IMR-90 (cell line): ENCODE results near the gene CDRT4. TPM values are rescaled to one million over a fixed set of nuclear protein-coding genes. Genes with fewer than 3 reads are reported as not detected.

Source experiments
- ATAC-seq: fragments of 200-7000 bp; cut with Tn5 transposase; 2 replicates; pipeline ENCODE4 v1.9.1; 2020; ENCODE audit warnings: low read depth, mild to moderate bottlenecking, moderate library complexity
- BruUV-seq: library from RNA; stranded (reverse); fragments of 400-500 nt; replicated peaks from 2 replicates; lab custom pipeline; 2021; lab: Mats Ljungman, UMichigan
- CTCF ChIA-PET: fragments of 300-600 bp; formaldehyde crosslinking; extraction: SDS; loops from one replicate; lab custom pipeline; 2021; ENCODE audit warnings: antibody characterized with exemption; lab: Yijun Ruan, JAX
- POLR2A ChIA-PET: fragments of 300-600 bp; sonication (Branson Sonifier 250); formaldehyde crosslinking; loops from one replicate; lab custom pipeline; 2022; ENCODE audit warnings: antibody characterized with exemption; ENCODE audit not compliant: unreplicated experiment; lab: Charles Lee
- DNase-seq: peaks from one replicate; pipeline ENCODE4 v3.0.0; 2013
- H2AFZ ChIP-seq: replicated peaks from 2 replicates; pipeline ENCODE3; 2013; ENCODE audit warnings: low read length, mild to moderate bottlenecking; ENCODE audit not compliant: poor library complexity
- H2AK5ac ChIP-seq: 2 replicates; pipeline ENCODE4 v1.6.1; 2013; ENCODE audit warnings: low read depth, low read length, inconsistent platforms
- H2AK9ac ChIP-seq: replicated peaks from 2 replicates; pipeline ENCODE3; 2013; ENCODE audit warnings: mild to moderate bottlenecking, low read depth, low read length, moderate library complexity; ENCODE audit not compliant: poor library complexity
- H2BK120ac ChIP-seq: 2 replicates; pipeline ENCODE4 v1.6.1; 2013; ENCODE audit warnings: low read depth, low read length, inconsistent platforms
- H2BK15ac ChIP-seq: 3 replicates; pipeline ENCODE4 v1.6.1; 2013; ENCODE audit warnings: low read depth, low read length, inconsistent platforms
- H2BK20ac ChIP-seq: 2 replicates; pipeline ENCODE4 v1.6.1; 2013; ENCODE audit warnings: low read depth, mild to moderate bottlenecking, inconsistent platforms, low read length, moderate library complexity
- H2BK5ac ChIP-seq: 2 replicates; pipeline ENCODE4 v1.6.1; 2013; ENCODE audit warnings: mild to moderate bottlenecking, low read depth, low read length, inconsistent platforms; ENCODE audit not compliant: poor library complexity, severe bottlenecking
- H3K14ac ChIP-seq: replicated peaks from 2 replicates; pipeline ENCODE4 v1.6.1; 2013; ENCODE audit warnings: low read depth, low read length, inconsistent platforms
- H3K18ac ChIP-seq: 2 replicates; pipeline ENCODE4 v1.6.1; 2013; ENCODE audit warnings: low read depth, low read length, control low read depth
- H3K23ac ChIP-seq: 2 replicates; pipeline ENCODE4 v1.6.1; 2013; ENCODE audit warnings: low read depth, low read length, inconsistent platforms
- H3K27ac ChIP-seq: 2 replicates; pipeline ENCODE4 v1.5.1; 2013; ENCODE audit warnings: mild to moderate bottlenecking, control low read depth, low read length; ENCODE audit not compliant: insufficient read depth
- H3K27me3 ChIP-seq: 2 replicates; pipeline ENCODE4 v1.6.1; 2013; ENCODE audit warnings: low read length; ENCODE audit not compliant: control insufficient read depth, insufficient read depth
- H3K36me3 ChIP-seq: 2 replicates; pipeline ENCODE4 v1.6.1; 2013; ENCODE audit warnings: low read length, mixed read lengths; ENCODE audit not compliant: control insufficient read depth, insufficient read depth
- H3K4ac ChIP-seq: 2 replicates; pipeline ENCODE4 v1.6.1; 2013; ENCODE audit warnings: low read depth, low read length, inconsistent platforms
- H3K4me1 ChIP-seq: 2 replicates; pipeline ENCODE4 v1.6.1; 2013; ENCODE audit warnings: low read length, mixed read lengths; ENCODE audit not compliant: control insufficient read depth, insufficient read depth
- H3K4me2 ChIP-seq: 2 replicates; pipeline ENCODE4 v1.6.1; 2013; ENCODE audit warnings: low read depth, mild to moderate bottlenecking, control low read depth, low read length, moderate library complexity
- H3K4me3 ChIP-seq: 2 replicates; pipeline ENCODE4 v1.5.1; 2013; ENCODE audit warnings: low read depth, mild to moderate bottlenecking, control low read depth, low read length, moderate library complexity; ENCODE audit not compliant: insufficient read depth
- H3K56ac ChIP-seq: 2 replicates; pipeline ENCODE4 v1.6.1; 2013; ENCODE audit warnings: low read length, inconsistent platforms; ENCODE audit not compliant: insufficient read depth; ENCODE audit errors: extremely low read depth
- H3K79me1 ChIP-seq, 2 experiments: 2 replicates each; pipeline ENCODE4 v1.6.1; 2013; ENCODE audit warnings: low read length in 2 of 2, inconsistent platforms in 1 of 2, low read depth in 1 of 2
- H3K9ac ChIP-seq: 2 replicates; pipeline ENCODE4 v1.6.1; 2013; ENCODE audit warnings: low read depth, low read length, control low read depth
- H3K9me1 ChIP-seq: 2 replicates; pipeline ENCODE4 v1.6.1; 2013; ENCODE audit warnings: low read length, inconsistent platforms; ENCODE audit not compliant: insufficient read depth
- H3K9me3 ChIP-seq: 2 replicates; pipeline ENCODE4 v1.6.1; 2013; ENCODE audit warnings: low read length; ENCODE audit not compliant: control insufficient read depth, insufficient read depth
- H4K20me1 ChIP-seq: 2 replicates; pipeline ENCODE4 v1.6.1; 2013; ENCODE audit warnings: low read length, inconsistent platforms; ENCODE audit not compliant: insufficient read depth
- H4K5ac ChIP-seq: 2 replicates; pipeline ENCODE4 v1.6.1; 2013; ENCODE audit warnings: mild to moderate bottlenecking, low read depth, low read length, control low read depth
- H4K8ac ChIP-seq, 2 experiments: 2 replicates each; pipeline ENCODE4 v1.6.1; 2013; ENCODE audit warnings: low read depth in 2 of 2, low read length in 2 of 2, control low read depth in 1 of 2, inconsistent platforms in 1 of 2
- H4K91ac ChIP-seq: 2 replicates; pipeline ENCODE4 v1.6.1; 2013; ENCODE audit warnings: low read depth, low read length, inconsistent platforms; ENCODE audit not compliant: insufficient read depth
- BHLHE40 ChIP-seq: fragments of 150-350 bp; IDR thresholded peaks from 2 replicates; pipeline ENCODE4 v1.6.1; 2016; ENCODE audit warnings: mild to moderate bottlenecking, low read depth, low read length
- MAFK ChIP-seq: IDR thresholded peaks from 2 replicates; pipeline ENCODE4 v1.6.1; 2012; ENCODE audit warnings: low read depth, low read length, improper control_type of control experiment
- RCOR1 ChIP-seq: IDR thresholded peaks from 2 replicates; pipeline ENCODE4 v1.6.1; 2012; ENCODE audit warnings: mild to moderate bottlenecking, low read length, improper control_type of control experiment; ENCODE audit not compliant: insufficient replicate concordance
- WGBS, 2 experiments: methylation state at CpG; one replicate each; pipeline versions ENCODE4 v1.1.5 to v1.1.7; 2013; ENCODE audit warnings: missing lambda C conversion rate in 2 of 2; ENCODE audit not compliant: insufficient read length in 1 of 2; ENCODE audit errors: extremely low coverage in 2 of 2; 5-methylcytosine and 5-hydroxymethylcytosine counted together
- dilution Hi-C: fragments of 300-500 bp; cut with HindIII; formaldehyde crosslinking; loops from one replicate; pipeline ENCODE4 v1.14.3; 2018; ENCODE audit warnings: low sequenced_read_pairs; ENCODE audit not compliant: unreplicated experiment
- in situ Hi-C: fragments of 300-500 bp; cut with MboI; formaldehyde crosslinking; loops from 3 replicates; pipeline ENCODE4 v1.14.3; 2019; ENCODE audit warnings: low sequenced_read_pairs, inconsistent platforms, mixed read lengths
- intact Hi-C: fragments of 100-400 bp; cut with micrococcal nuclease; formaldehyde crosslinking; loops from 2 replicates; pipeline ENCODE4 v1.10.0; 2022
- polyA plus RNA-seq, 3 experiments: library from polyadenylated mRNA; depleted of rRNA; stranded (reverse); fragments of >200 nt; gene quantifications; 2 replicates each; pipeline ENCODE4 v1.2.3, GENCODE V29; 2012; ENCODE audit warnings: low replicate concordance in 1 of 3
- total RNA-seq: library from RNA; depleted of rRNA; stranded (reverse); fragments of >200 nt; gene quantifications from 2 replicates; pipeline ENCODE4 v1.2.3, GENCODE V29; 2012

Gene CDRT4
- total and polyA plus RNA-seq, 2 of the 4 experiments (the other 2 are of a cell fraction), result 0.90 to 3.7 TPM

DNA sequence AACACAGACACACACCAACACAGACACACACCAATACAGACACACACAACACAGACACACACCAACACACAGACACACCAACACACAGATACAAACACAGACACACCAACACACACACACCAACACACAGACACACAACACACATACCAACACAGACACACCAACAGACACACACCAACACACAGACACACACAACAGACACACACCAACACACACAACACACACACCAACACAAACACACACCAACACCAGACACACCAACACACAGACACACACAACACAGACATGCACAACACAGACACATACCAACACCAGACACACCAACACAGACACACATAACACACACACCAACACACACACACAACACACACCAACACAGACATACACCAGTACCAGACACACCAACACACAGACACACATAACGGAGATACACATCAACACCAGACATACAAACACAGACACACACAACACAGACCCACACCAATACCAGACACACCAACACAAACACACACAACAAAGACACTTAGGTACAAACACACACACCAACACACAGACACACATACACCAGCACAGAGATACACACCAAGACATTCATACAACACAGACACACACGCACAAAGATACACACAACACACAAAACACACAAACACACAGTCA is 2.2 kb downstream of the CDRT4 start (continued):
- TF ChIP-seq RCOR1, result no peak

DNA sequence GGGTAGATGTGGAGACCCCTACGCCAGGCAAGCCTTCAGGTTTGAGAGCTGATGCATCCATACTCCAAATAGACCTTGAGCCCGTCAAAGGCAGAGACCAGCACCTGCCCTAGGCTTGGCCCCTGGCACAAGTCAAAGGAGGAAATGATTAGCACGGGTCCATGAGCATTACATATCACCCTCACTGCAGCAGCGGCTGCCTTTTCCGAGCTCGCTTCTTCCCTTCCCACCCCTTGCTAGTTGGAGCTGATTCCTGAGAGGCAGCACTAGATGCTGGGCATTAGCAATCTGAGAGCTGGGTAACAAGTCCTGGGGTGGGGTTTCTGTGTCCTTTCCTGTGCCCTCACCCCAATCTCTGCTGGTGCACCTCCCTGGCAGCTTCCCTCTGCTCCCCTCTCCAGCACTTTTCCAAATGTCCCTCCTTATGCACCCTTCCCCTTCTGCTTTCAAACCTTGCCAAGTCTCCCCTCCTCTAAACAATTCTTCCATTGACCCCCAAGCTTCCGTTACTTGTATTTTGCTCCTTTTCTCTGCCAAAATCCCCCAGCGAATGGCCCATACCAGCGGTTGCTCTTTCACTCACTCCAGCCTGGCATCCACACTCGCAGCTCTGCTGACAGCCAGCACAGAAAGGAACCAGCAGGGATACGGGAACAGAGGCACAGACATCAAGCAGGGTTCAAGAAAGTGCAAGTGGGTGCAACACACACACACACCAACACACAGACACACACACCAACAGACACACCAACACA is 3.0 kb downstream of the CDRT4 start:
- Histone ChIP-seq H4K91ac (peak overlapping the region; percentile 78), H3K18ac (peak overlapping the region; percentile 48), H4K8ac (peak overlapping the region in 1 of 2 experiments; percentile 65; a peak in 2 of 4 replicates), H3K36me3 (no peaks in the 10 kb centered on the region), H3K27ac (0 out of 2 replicates have a peak overlapping the region, but pooled peaks have one; percentile 6), H4K20me1 (peaks cover 6% of the 10 kb centered on the region; the same call in 1 of the 2 replicates), H3K9ac (no peak overlapping the region), H2AK9ac (peak overlapping the region; percentile 93), H3K4ac (peak overlapping the region; percentile 86), H2AFZ (peak overlapping the region; percentile 64), H2BK20ac (peak overlapping the region; percentile 81), H2BK5ac (peak overlapping the region; percentile 70), H2BK120ac (peak overlapping the region; percentile 85), H3K27me3 (no peaks in the 10 kb centered on the region), H3K14ac (peak overlapping the region; percentile 88), H3K4me1 (peaks cover 16% of the 10 kb centered on the region), H4K5ac (peak overlapping the region; percentile 23; the same call in 1 of the 2 replicates), H2BK15ac (peak overlapping the region; percentile 57; the same call in 2 of the 3 replicates), H3K4me3 (no peak overlapping the region), H3K9me3 (no peaks in the 10 kb centered on the region), H3K79me1 (peaks cover 2 to 8% of the 10 kb centered on the region in 2 experiments; a peak in 1 of 4 replicates), H3K23ac (peak overlapping the region; percentile 87), H3K4me2 (no peak overlapping the region), H3K56ac (no peak overlapping the region), H2AK5ac (peak overlapping the region; percentile 99), H3K9me1 (peaks cover 24% of the 10 kb centered on the region)
- in situ Hi-C loops (no loop called here), intact Hi-C loops (no loop called here), dilution Hi-C loops (no loop called here)
- CTCF ChIA-PET, result no interaction called here
- no CpG with 5 or more reads among the region's 11 CpGs for WGBS, 2 experiments
- no peak for DNase-seq
- no peak for TF ChIP-seq MAFK
- TF ChIP-seq BHLHE40, result no peak
- POLR2A ChIA-PET, result interaction anchor here (0.6 kb wide), 2 partner anchors 27 to 187 kb away, joined by 3 read pairs; no protein-coding TSS in a partner anchor
- peak; percentile 4; the same call in 1 of the 2 replicates for ATAC-seq
- no TSS peak for BruUV-seq
